B cell (primary cell): ENCODE results near the gene POU2AF2.

Experiments
- CTCF ChIP-seq: fragments of 200-600 bp; IDR thresholded peaks from one replicate; pipeline ENCODE4 v1.8.0; 2022; ENCODE audit warnings: antibody characterized with exemption, mild to moderate bottlenecking
- EZH2 ChIP-seq: IDR thresholded peaks from 2 replicates; pipeline ENCODE4 v1.6.1; 2012; ENCODE audit warnings: borderline replicate concordance, low read depth, mild to moderate bottlenecking, moderate library complexity, low read length; ENCODE audit not compliant: insufficient read depth, poor library complexity, severe bottlenecking

- TF ChIP-seq CTCF (no peak), EZH2 (no peak)
These were observed 79.7 kb downstream of the POU2AF2 start for GRCh38 chr11:111325259-111325658.
